Measurements from ENCODE around the gene METRNL.
"Not testable (repeated sequence)": the region's sequence is repeated elsewhere in the genome, so short reads cannot be mapped to it uniquely, and the experiment has no call there.

Gene METRNL

GRCh38 chr17:83079352-83079747 is at the start of gene METRNL:
METRNL (plus strand) TSS chr17:83079609; CDS start chr17:83079816, 207 bp downstream.
- peak; percentile 97 for DNase-seq (ENCODE audit: low spot score)

- DNase-seq (ENCODE audit: low spot score): no peak
Observed at GRCh38 chr17:83030432-83030831, 49.0 kb upstream of the METRNL start.

- no peak for DNase-seq (ENCODE audit: low spot score)
Observed at GRCh38 chr17:83031321-83031945, 48.0 kb upstream of the METRNL start.

- DNase-seq (ENCODE audit: low spot score): not testable (repeated sequence)
Observed at GRCh38 chr17:83031946-83032451, 47.4 kb upstream of the METRNL start.

GRCh38 chr17:83032781-83033180 is 46.6 kb upstream of the METRNL start:
- DNase-seq (ENCODE audit: low spot score): no peak

- DNase-seq (ENCODE audit: low spot score): no peak
Observed at GRCh38 chr17:83034525-83034924, 44.9 kb upstream of the METRNL start.

- DNase-seq (ENCODE audit: low spot score): no peak
Observed at GRCh38 chr17:83035722-83036121, 43.7 kb upstream of the METRNL start.

- no peak for DNase-seq (ENCODE audit: low spot score)
Observed at GRCh38 chr17:83036193-83036592, 43.2 kb upstream of the METRNL start.

GRCh38 chr17:83036666-83037065 is 42.7 kb upstream of the METRNL start:
- no peak for DNase-seq (ENCODE audit: low spot score)

- no peak for DNase-seq (ENCODE audit: low spot score)
Observed at GRCh38 chr17:83037084-83037873, 42.1 kb upstream of the METRNL start.

GRCh38 chr17:83037874-83038165 is 41.6 kb upstream of the METRNL start:
- DNase-seq (ENCODE audit: low spot score): no peak

GRCh38 chr17:83038983-83039382 is 40.4 kb upstream of the METRNL start:
- DNase-seq (ENCODE audit: low spot score): not testable (repeated sequence)

GRCh38 chr17:83041305-83041704 is 38.1 kb upstream of the METRNL start:
- DNase-seq (ENCODE audit: low spot score): no peak

- DNase-seq (ENCODE audit: low spot score): no peak
Observed at GRCh38 chr17:83042522-83043158, 36.8 kb upstream of the METRNL start.

- not testable (repeated sequence) for DNase-seq (ENCODE audit: low spot score)
Observed at GRCh38 chr17:83044479-83044878, 34.9 kb upstream of the METRNL start.

GRCh38 chr17:83046448-83047181 is 32.8 kb upstream of the METRNL start:
- DNase-seq (ENCODE audit: low spot score): no peak

GRCh38 chr17:83047182-83047478 is 32.3 kb upstream of the METRNL start:
- DNase-seq (ENCODE audit: low spot score): no peak

GRCh38 chr17:83047818-83048475 is 31.5 kb upstream of the METRNL start:
- DNase-seq (ENCODE audit: low spot score): not testable (repeated sequence)

GRCh38 chr17:83050651-83051395 is 28.6 kb upstream of the METRNL start:
- DNase-seq (ENCODE audit: low spot score): no peak

- DNase-seq (ENCODE audit: low spot score): peak; percentile 100
Observed at GRCh38 chr17:83051396-83052240, 27.8 kb upstream of the METRNL start.

GRCh38 chr17:83052241-83052564 is 27.2 kb upstream of the METRNL start:
- no peak for DNase-seq (ENCODE audit: low spot score)
